ENCODE data around the gene KCNMA1.

The KCNMA1 gene

GRCh38 chr10:77223526-77224460 is 413.8 kb downstream of the KCNMA1 start:
- TF ChIP-seq EZH2phosphoT487 (conservative IDR thresholded peaks at IDR 0.05; ENCODE audit: low read length) (no peak), CTCF (IDR thresholded peaks at IDR 0.05; ENCODE audit: insufficient read depth, low read length, poor library complexity, severe bottlenecking) (no peak)
- Histone ChIP-seq H3K36me3 (ENCODE audit: low read length) (no peaks in the 10 kb centered on the region), H3K4me3 (ENCODE audit: insufficient read depth, low read length, poor library complexity, severe bottlenecking) (no peak overlapping the region), H3F3A (ENCODE audit: insufficient read depth) (no peaks in the 10 kb centered on the region), H2AFZ (ENCODE audit: low read depth, low read length, severe bottlenecking) (no peak overlapping the region), H4K20me1 (ENCODE audit: low read depth, low read length) (no peaks in the 10 kb centered on the region), H3K27me3 (ENCODE audit: low read length) (no peaks in the 10 kb centered on the region), H3K9me2 (replicated peaks; ENCODE audit: insufficient read depth, low read length) (no peaks in the 10 kb centered on the region), H3K9ac (ENCODE audit: low read length) (no peak overlapping the region), H3K9me3 (ENCODE audit: insufficient read depth, low read length) (no peaks in the 10 kb centered on the region), H3K4me2 (ENCODE audit: low read depth, low read length, poor library complexity, severe bottlenecking) (no peak overlapping the region), H3K79me2 (ENCODE audit: insufficient read depth, low read length) (no peaks in the 10 kb centered on the region), H3K27ac (ENCODE audit: low read depth, low read length) (no peak overlapping the region)

GRCh38 chr10:77220150-77220549 is 417.5 kb downstream of the KCNMA1 start:
- Histone ChIP-seq H3K9ac (ENCODE audit: low read length) (no peak overlapping the region), H3K27me3 (ENCODE audit: low read length) (no peaks in the 10 kb centered on the region), H2AFZ (ENCODE audit: low read depth, low read length, severe bottlenecking) (no peak overlapping the region), H3K9me3 (ENCODE audit: insufficient read depth, low read length) (no peaks in the 10 kb centered on the region), H3K36me3 (ENCODE audit: low read length) (no peaks in the 10 kb centered on the region), H3K27ac (ENCODE audit: low read depth, low read length) (no peak overlapping the region), H3K4me2 (ENCODE audit: low read depth, low read length, poor library complexity, severe bottlenecking) (no peak overlapping the region), H4K20me1 (ENCODE audit: low read depth, low read length) (no peaks in the 10 kb centered on the region), H3K9me2 (replicated peaks; ENCODE audit: insufficient read depth, low read length) (no peaks in the 10 kb centered on the region), H3K4me3 (ENCODE audit: insufficient read depth, low read length, poor library complexity, severe bottlenecking) (no peak overlapping the region), H3K79me2 (ENCODE audit: insufficient read depth, low read length) (no peaks in the 10 kb centered on the region), H3F3A (ENCODE audit: insufficient read depth) (no peaks in the 10 kb centered on the region)
- TF ChIP-seq CTCF (IDR thresholded peaks at IDR 0.05; ENCODE audit: insufficient read depth, low read length, poor library complexity, severe bottlenecking) = no peak
- TF ChIP-seq EZH2phosphoT487 (conservative IDR thresholded peaks at IDR 0.05; ENCODE audit: low read length) = no peak

DNA sequence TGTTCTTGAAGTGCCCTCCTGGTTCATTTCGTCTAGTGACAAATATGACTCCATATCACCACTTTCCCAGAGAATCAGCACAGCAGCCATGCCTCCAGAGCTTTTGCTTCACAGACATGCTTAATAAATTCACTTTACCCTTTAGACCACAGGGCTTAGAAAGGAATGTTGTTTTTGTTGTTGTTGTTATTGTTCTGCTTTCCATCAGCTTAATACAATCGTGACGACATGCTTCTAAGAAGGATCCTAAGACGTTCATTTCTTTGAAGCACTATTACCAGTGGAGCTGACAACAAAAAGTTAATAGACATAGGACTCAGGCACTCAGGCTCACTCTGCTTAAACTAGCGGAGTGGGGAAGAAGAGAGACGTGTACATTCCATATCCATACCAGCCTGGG is 418.6 kb downstream of the KCNMA1 start:
- no peaks in the 10 kb centered on the region for H3F3A ChIP-seq (ENCODE audit: insufficient read depth)
- no peak overlapping the region for H3K9ac ChIP-seq (ENCODE audit: low read length)
- H3K9me2 ChIP-seq (replicated peaks; ENCODE audit: insufficient read depth, low read length) = no peaks in the 10 kb centered on the region
- H3K36me3 ChIP-seq (ENCODE audit: low read length) = no peaks in the 10 kb centered on the region
- no peak overlapping the region for H3K4me3 ChIP-seq (ENCODE audit: insufficient read depth, low read length, poor library complexity, severe bottlenecking)
- H3K27ac ChIP-seq (ENCODE audit: low read depth, low read length) = no peak overlapping the region
- no peaks in the 10 kb centered on the region for H3K27me3 ChIP-seq (ENCODE audit: low read length)
- no peaks in the 10 kb centered on the region for H3K79me2 ChIP-seq (ENCODE audit: insufficient read depth, low read length)
- H3K9me3 ChIP-seq (ENCODE audit: insufficient read depth, low read length) = no peaks in the 10 kb centered on the region
- no peaks in the 10 kb centered on the region for H4K20me1 ChIP-seq (ENCODE audit: low read depth, low read length)
- H2AFZ ChIP-seq (ENCODE audit: low read depth, low read length, severe bottlenecking) = no peak overlapping the region
- H3K4me2 ChIP-seq (ENCODE audit: low read depth, low read length, poor library complexity, severe bottlenecking) = no peak overlapping the region
- TF ChIP-seq EZH2phosphoT487 (conservative IDR thresholded peaks at IDR 0.05; ENCODE audit: low read length) = no peak
- no peak for TF ChIP-seq CTCF (IDR thresholded peaks at IDR 0.05; ENCODE audit: insufficient read depth, low read length, poor library complexity, severe bottlenecking)

Measured in SU-DHL-6 (cell line).